Measurements from ENCODE around the gene PIH1D2. TPM values are rescaled to one million over a fixed set of nuclear protein-coding genes. Genes with fewer than 3 reads are reported as not detected.

The PIH1D2 gene, protein sequence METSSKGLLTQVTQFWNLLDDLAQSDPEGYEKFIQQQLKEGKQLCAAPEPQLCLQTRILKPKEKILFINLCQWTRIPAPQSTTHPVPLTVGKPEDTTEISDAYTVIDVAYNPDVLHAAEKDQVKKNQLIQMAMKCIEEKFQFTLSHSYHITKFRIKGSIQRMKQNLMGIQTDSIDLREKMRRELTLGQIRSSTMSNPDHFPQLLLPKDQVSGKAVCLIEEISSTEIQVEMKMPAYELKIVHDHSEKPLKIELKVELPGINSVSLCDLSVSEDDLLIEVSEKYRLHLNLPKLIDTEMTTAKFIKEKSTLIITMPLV
- total RNA-seq = 2.0 and 2.3 TPM in 2 replicates
- long read RNA-seq = 0 reads

DNA sequence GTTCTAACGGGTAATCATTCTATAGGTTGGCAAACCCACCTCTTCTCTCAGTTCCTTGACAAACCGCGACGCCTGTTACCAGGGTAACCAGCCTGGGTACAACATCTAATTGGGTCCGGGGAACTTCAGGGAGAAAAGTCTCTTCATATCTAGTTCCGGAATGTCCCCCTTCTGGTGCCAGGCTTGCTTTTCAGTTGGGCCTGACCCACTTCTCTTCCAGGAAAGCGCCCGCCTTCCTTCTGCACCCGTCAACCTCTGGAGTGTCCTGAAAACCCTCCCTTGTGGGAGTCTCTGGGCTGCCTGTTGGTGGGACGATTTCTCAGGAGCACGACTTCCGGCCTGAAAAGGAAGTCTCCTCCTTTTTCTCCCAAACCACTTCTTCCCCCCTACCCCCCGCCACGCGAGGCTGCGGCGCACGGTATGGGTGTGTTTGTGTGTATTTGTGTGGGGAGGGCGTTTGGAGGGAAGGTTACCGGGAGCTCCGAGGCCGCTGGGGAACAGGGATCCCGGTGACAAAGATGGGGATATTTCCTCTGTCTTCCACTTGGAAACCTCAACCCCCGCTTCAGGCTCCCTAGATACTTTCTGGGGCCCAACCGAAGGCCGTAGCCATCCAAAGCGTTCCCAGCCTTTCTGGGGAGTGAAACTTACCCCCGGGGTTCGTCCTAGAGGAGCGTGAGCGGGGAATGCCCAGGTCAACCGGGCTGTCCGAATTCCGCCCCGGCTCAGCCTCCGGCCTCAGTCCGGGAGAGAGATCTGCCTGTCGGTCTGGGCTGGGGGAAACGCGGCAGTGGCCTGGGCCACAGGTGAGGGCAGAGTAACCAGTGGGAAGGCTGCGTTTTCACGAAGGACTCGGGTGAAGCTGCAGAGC, at the start of gene PIH1D2, which contains the start of gene NKAPD1:
TSS of gene PIH1D2 (minus strand) at position 77 of the 871 bp plus-strand sequence. CDS start 843 bp downstream, outside the sequence.
TSS of gene NKAPD1 (plus strand) at position 359 of the 871 bp plus-strand sequence. CDS start 1,276 bp downstream, outside the sequence.
- Mint-ChIP-seq H3K27me3 (ENCODE audit: unreplicated experiment) (no peaks in the 10 kb centered on the region), H3K36me3 (ENCODE audit: unreplicated experiment) (peaks cover 14% of the 10 kb centered on the region), H3K4me3 (ENCODE audit: unreplicated experiment) (peak within 1 kb of the TSS; percentile 98)

DNA sequence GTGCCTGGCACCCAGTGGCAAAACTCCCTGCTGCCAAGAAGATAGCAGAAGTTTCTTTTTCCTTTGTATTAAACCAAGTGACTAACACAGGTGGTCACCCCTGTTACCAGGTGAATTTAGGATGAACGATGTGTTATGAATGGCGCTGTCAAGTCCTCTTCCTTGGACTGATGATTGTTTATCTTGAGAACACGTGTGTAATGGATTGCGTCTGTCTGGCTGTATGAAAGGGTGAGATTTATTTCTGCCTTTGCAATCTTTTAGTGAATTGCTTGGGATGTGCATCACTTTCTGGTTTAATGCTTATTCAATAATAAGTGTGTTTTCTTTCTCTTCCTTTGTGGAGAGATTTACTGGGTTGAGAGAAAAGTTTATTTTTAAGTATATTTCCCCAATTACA, 49.3 kb upstream of the PIH1D2 start:
- no peak overlapping the region for H3K27ac Mint-ChIP-seq (ENCODE audit: unreplicated experiment)
- H3K36me3 Mint-ChIP-seq (ENCODE audit: unreplicated experiment) = no peaks in the 10 kb centered on the region
- DNase-seq (ENCODE audit: extremely low spot score, unreplicated experiment) = no peak
- TF ChIP-seq, protein P1, sequence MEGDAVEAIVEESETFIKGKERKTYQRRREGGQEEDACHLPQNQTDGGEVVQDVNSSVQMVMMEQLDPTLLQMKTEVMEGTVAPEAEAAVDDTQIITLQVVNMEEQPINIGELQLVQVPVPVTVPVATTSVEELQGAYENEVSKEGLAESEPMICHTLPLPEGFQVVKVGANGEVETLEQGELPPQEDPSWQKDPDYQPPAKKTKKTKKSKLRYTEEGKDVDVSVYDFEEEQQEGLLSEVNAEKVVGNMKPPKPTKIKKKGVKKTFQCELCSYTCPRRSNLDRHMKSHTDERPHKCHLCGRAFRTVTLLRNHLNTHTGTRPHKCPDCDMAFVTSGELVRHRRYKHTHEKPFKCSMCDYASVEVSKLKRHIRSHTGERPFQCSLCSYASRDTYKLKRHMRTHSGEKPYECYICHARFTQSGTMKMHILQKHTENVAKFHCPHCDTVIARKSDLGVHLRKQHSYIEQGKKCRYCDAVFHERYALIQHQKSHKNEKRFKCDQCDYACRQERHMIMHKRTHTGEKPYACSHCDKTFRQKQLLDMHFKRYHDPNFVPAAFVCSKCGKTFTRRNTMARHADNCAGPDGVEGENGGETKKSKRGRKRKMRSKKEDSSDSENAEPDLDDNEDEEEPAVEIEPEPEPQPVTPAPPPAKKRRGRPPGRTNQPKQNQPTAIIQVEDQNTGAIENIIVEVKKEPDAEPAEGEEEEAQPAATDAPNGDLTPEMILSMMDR (IDR thresholded peaks at IDR 0.05) = no peak
- H3K4me1 Mint-ChIP-seq (ENCODE audit: unreplicated experiment) = peaks cover 7% of the 10 kb centered on the region
- no peaks in the 10 kb centered on the region for H3K9me3 Mint-ChIP-seq (ENCODE audit: unreplicated experiment)
- H3K4me3 Mint-ChIP-seq (ENCODE audit: unreplicated experiment) = no peak overlapping the region
- no peaks in the 10 kb centered on the region for H3K27me3 Mint-ChIP-seq (ENCODE audit: unreplicated experiment)

More for the DNA sequence above, at the start of gene PIH1D2, which contains the start of gene NKAPD1:
- peak; percentile 90 for DNase-seq (ENCODE audit: extremely low spot score, unreplicated experiment)
- TF ChIP-seq, protein P1 (IDR thresholded peaks at IDR 0.05) = peak; percentile 28
- peak within 1 kb of the TSS; percentile 100 for H3K27ac Mint-ChIP-seq (ENCODE audit: unreplicated experiment)
- H3K9me3 Mint-ChIP-seq (ENCODE audit: unreplicated experiment) = no peaks in the 10 kb centered on the region
- peaks cover 30% of the 10 kb centered on the region for H3K4me1 Mint-ChIP-seq (ENCODE audit: unreplicated experiment)

GRCh38 chr11:112121981-112122615, 48.3 kb upstream of the PIH1D2 start:
- TF ChIP-seq, protein P1 (IDR thresholded peaks at IDR 0.05) = no peak
- Mint-ChIP-seq H3K9me3 (ENCODE audit: unreplicated experiment) (no peaks in the 10 kb centered on the region), H3K27me3 (ENCODE audit: unreplicated experiment) (no peaks in the 10 kb centered on the region), H3K4me3 (ENCODE audit: unreplicated experiment) (no peak overlapping the region), H3K36me3 (ENCODE audit: unreplicated experiment) (no peaks in the 10 kb centered on the region), H3K4me1 (ENCODE audit: unreplicated experiment) (peaks cover 6% of the 10 kb centered on the region), H3K27ac (ENCODE audit: unreplicated experiment) (no peak overlapping the region)
- peak; percentile 36 for DNase-seq (ENCODE audit: extremely low spot score, unreplicated experiment)

DNA sequence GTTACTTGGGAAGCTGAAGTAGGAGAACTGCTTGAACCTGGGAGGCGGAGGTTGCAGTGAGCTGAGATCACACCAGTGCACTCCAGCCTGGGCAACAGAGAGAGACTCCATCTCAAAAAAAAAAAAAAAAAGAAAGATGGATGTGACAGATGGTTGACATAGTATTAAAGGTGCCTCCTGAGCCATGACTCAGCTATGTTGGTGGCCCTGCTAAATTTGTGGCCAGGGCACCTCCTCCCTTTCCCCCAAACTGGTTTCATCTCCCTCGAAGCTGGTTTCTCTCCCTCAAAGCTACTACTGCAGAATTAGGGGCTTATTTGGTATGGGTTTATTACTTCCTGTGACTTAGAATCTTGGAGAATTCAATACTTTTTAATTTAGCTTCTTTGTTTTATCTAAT, 44.4 kb upstream of the PIH1D2 start:
- Mint-ChIP-seq H3K9me3 (ENCODE audit: unreplicated experiment) (no peaks in the 10 kb centered on the region), H3K4me1 (ENCODE audit: unreplicated experiment) (peaks cover 10% of the 10 kb centered on the region), H3K27me3 (ENCODE audit: unreplicated experiment) (no peaks in the 10 kb centered on the region), H3K4me3 (ENCODE audit: unreplicated experiment) (no peak overlapping the region), H3K36me3 (ENCODE audit: unreplicated experiment) (peaks cover 3% of the 10 kb centered on the region), H3K27ac (ENCODE audit: unreplicated experiment) (no peak overlapping the region)
- DNase-seq (ENCODE audit: extremely low spot score, unreplicated experiment) = no peak
- TF ChIP-seq, protein P1 (IDR thresholded peaks at IDR 0.05) = no peak
